GM20000 (cell line): Measurements from ENCODE around the gene TACC2.

Source experiments
- DNase-seq: peaks from one replicate; pipeline ENCODE4 v3.0.0; 2012; ENCODE audit warnings: low spot score
- CTCF ChIP-seq: IDR thresholded peaks from 2 replicates; pipeline ENCODE4 v1.5.1; 2012; ENCODE audit warnings: mild to moderate bottlenecking, control low read depth; ENCODE audit errors: extremely low read depth, missing control alignments

TACC2 gene

GRCh38 chr10:122147663-122148062, 158.7 kb downstream of the TACC2 start:
- TF ChIP-seq CTCF: no peak
- no peak for DNase-seq

GRCh38 chr10:122148876-122149560, 160.1 kb downstream of the TACC2 start:
- DNase-seq: no peak
- no peak for TF ChIP-seq CTCF

DNA sequence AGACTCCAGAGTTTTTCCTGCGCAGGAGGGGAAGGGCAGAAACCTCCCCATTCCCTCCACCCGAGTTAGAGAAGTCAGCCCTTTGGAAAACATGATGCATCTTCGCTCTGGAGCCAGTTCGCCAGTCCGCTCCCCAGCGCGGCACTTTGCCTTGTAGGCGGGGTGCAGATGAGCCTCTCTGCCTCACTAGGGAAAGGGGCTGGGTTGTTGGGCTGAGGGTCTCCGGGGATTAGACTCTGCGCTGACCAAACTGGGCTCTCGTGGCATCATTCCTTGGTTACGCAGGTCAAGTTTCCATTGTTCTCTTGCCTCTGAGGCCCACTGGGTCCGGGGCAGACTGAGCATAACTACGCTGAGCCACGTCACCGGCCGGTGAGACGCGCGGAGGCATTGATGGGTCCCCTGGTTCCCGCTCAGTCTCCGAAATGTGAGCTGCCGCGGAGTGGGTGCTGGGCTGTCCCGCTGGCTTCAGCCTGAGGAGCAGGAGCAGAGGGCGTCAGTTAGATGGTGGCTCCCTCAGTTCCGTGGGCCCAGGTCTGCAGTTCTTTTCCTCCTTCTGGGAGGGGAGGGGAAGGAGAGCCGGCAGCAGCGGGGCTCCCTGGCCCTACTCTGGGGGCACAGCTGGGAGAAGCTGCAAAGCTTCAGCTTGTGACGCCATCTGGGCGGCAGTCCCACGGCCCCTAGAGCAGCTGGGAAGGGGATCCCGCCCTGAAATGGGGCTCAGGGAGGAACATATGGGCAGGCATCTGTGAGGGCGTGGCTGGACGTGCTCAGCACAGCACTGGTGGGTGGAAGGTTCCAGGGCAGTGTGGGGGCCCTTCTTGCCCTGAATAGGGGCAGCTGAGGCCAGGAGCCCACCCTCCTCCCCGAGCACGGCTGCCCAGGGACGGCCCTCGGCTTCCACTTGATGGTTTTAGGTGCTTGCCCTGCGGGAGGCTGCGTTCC, 160.9 kb downstream of the TACC2 start:
- TF ChIP-seq CTCF: no peak

GRCh38 chr10:122151121-122151694, 162.2 kb downstream of the TACC2 start:
- TF ChIP-seq CTCF: no peak
- DNase-seq: no peak

More for the DNA sequence above, 160.9 kb downstream of the TACC2 start:
- no peak for DNase-seq

GRCh38 chr10:122152544-122152943, 163.6 kb downstream of the TACC2 start:
- DNase-seq: no peak
- TF ChIP-seq CTCF: no peak

DNA sequence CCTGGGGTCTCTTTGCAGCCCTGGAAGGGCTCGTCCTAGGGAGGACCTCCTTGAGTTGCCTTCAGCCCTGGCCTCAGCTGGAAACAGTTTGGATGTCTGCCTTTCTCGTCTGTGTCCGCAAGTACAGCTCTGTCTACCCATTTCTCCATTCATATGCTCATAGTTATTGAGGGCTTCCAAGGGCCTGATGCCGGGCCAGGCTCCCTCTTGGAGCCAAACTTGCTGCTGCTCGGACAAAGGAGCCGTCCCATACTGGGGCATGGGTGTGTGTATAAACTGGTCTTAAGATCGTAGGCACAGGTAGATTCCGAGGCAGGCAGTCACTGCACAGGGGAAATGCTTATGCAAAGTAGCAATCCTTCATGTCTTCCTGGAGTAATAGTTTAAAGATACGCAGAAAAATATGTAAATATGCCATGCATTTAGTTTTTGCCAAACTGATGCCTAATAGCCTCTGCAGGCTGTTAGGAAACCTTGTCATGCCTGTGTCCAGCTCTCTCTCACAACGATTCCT, 165.1 kb downstream of the TACC2 start:
- no peak for DNase-seq
- no peak for TF ChIP-seq CTCF
